Stimulated activated CD4-positive, alpha-beta T cell treated with anti-CD3 and anti-CD28 coated beads, Interleukin-2, amount 100 ng/mL, for 24 hours (primary cell): ENCODE results near the gene LY86.
"Not testable (repeated sequence)": the region's sequence is repeated elsewhere in the genome, so short reads cannot be mapped to it uniquely, and the experiment has no call there.

Experiments used
- DNase-seq, 2 donors: peaks; one replicate each; pipeline ENCODE4 v3.0.0-alpha.2; 2020

Gene LY86

GRCh38 chr6:6654599-6655575 is 66.4 kb downstream of the LY86 start:
- DNase-seq: peak in 1 of 2 donors; percentile 39

- DNase-seq: no peak
These were observed 67.3 kb downstream of the LY86 start for GRCh38 chr6:6655805-6656251.

- no peak for DNase-seq
These were observed 67.8 kb downstream of the LY86 start for GRCh38 chr6:6656287-6656686.

GRCh38 chr6:6657085-6657819 is 68.7 kb downstream of the LY86 start:
- no peak for DNase-seq

- no peak for DNase-seq
These were observed 69.3 kb downstream of the LY86 start for GRCh38 chr6:6657820-6658217.

GRCh38 chr6:6659600-6660327 is 71.2 kb downstream of the LY86 start:
- no peak for DNase-seq

- DNase-seq: no peak
These were observed 72.0 kb downstream of the LY86 start for GRCh38 chr6:6660339-6661045.

- no peak for DNase-seq
These were observed 72.7 kb downstream of the LY86 start for GRCh38 chr6:6661191-6661590.

- no peak for DNase-seq
These were observed 73.2 kb downstream of the LY86 start for GRCh38 chr6:6661684-6662083.

- no peak for DNase-seq
These were observed 75.1 kb downstream of the LY86 start for GRCh38 chr6:6663421-6664135.

- no peak for DNase-seq
These were observed 77.2 kb downstream of the LY86 start for GRCh38 chr6:6665555-6666243.

GRCh38 chr6:6670150-6670549 is 81.6 kb downstream of the LY86 start:
- not testable (repeated sequence) for DNase-seq

- no peak for DNase-seq
These were observed 86.4 kb downstream of the LY86 start for GRCh38 chr6:6674872-6675271.

- DNase-seq: peak; percentile 86
These were observed 88.5 kb downstream of the LY86 start for GRCh38 chr6:6676910-6677441.

GRCh38 chr6:6678185-6678671 is 89.7 kb downstream of the LY86 start:
- DNase-seq: no peak

- no peak for DNase-seq
These were observed 90.3 kb downstream of the LY86 start for GRCh38 chr6:6678811-6679210.

GRCh38 chr6:6679633-6680032 is 91.1 kb downstream of the LY86 start:
- no peak for DNase-seq

GRCh38 chr6:6680526-6680925 is 92.0 kb downstream of the LY86 start:
- no peak for DNase-seq

- DNase-seq: no peak
These were observed 92.7 kb downstream of the LY86 start for GRCh38 chr6:6681075-6681849.

- DNase-seq: no peak
These were observed 93.7 kb downstream of the LY86 start for GRCh38 chr6:6682225-6682624.
